LNCAP (cell line): ENCODE data around the gene PDCD6IP.

Source experiments
- CTCF ChIP-seq: fragments of 450-650 bp; IDR thresholded peaks from 2 replicates; pipeline ENCODE4 v1.5.1; 2017; ENCODE audit warnings: mild to moderate bottlenecking

The PDCD6IP gene

GRCh38 chr3:33773637-33774036, 24.8 kb upstream of the PDCD6IP start:
- no peak for TF ChIP-seq CTCF

- no peak for TF ChIP-seq CTCF
Observed at GRCh38 chr3:33775363-33775762, 23.1 kb upstream of the PDCD6IP start.

- no peak for TF ChIP-seq CTCF
Observed at GRCh38 chr3:33777996-33778395, 20.4 kb upstream of the PDCD6IP start.

GRCh38 chr3:33779751-33780150, 18.7 kb upstream of the PDCD6IP start:
- no peak for TF ChIP-seq CTCF

GRCh38 chr3:33786565-33787327, 11.7 kb upstream of the PDCD6IP start:
- no peak for TF ChIP-seq CTCF

GRCh38 chr3:33787328-33788009, 11.0 kb upstream of the PDCD6IP start:
- peak; percentile 91 for TF ChIP-seq CTCF

- no peak for TF ChIP-seq CTCF
Observed at GRCh38 chr3:33789183-33789954, 9.1 kb upstream of the PDCD6IP start.
